Right lung (tissue), 5 donors: Measurements from ENCODE around the gene XPR1. TPM values are rescaled to one million over a fixed set of nuclear protein-coding genes. Genes with fewer than 3 reads are reported as not detected.

ENCODE experiments used
- DNase-seq, 2 donors: peaks; one replicate each; pipeline ENCODE4 v3.0.0-alpha.2; 2013
- polyA plus RNA-seq, 5 donors: library from polyadenylated mRNA; unstranded; fragments of 120-200 nt; gene quantifications; one replicate each; pipeline versions ENCODE4 v1.2.1 to v1.2.3, GENCODE V29; 2013; ENCODE audit warnings: inconsistent platforms in 1 of 5, low replicate concordance in 1 of 5; ENCODE audit not compliant: insufficient read length in 5 of 5, insufficient read depth in 1 of 5

Gene XPR1
- polyA plus RNA-seq, 5 donors = 18.8 to 32.2 (median 28.6) TPM

GRCh38 chr1:180612632-180613031 is 19.2 kb upstream of the XPR1 start:
- DNase-seq = peak; percentile 56 to 69

- no peak for DNase-seq
Observed at GRCh38 chr1:180614730-180615129, 17.1 kb upstream of the XPR1 start.

GRCh38 chr1:180615493-180616290 is 16.1 kb upstream of the XPR1 start:
- no peak for DNase-seq

- no peak for DNase-seq
Observed at GRCh38 chr1:180616439-180616838, 15.4 kb upstream of the XPR1 start.

- DNase-seq = no peak
Observed at GRCh38 chr1:180617774-180618395, 13.9 kb upstream of the XPR1 start.

- no peak for DNase-seq
Observed at GRCh38 chr1:180620581-180620980, 11.2 kb upstream of the XPR1 start.

- no peak for DNase-seq
Observed at GRCh38 chr1:180622658-180623508, 8.9 kb upstream of the XPR1 start.

GRCh38 chr1:180623579-180624347 is 8.1 kb upstream of the XPR1 start:
- no peak for DNase-seq

- no peak for DNase-seq
Observed at GRCh38 chr1:180626711-180627110, 5.1 kb upstream of the XPR1 start.

- no peak for DNase-seq
Observed at GRCh38 chr1:180627411-180627810, 4.4 kb upstream of the XPR1 start.

- no peak for DNase-seq
Observed at GRCh38 chr1:180628646-180629045, 3.2 kb upstream of the XPR1 start.

- no peak for DNase-seq
Observed at GRCh38 chr1:180630408-180631193, 1.2 kb upstream of the XPR1 start.

GRCh38 chr1:180631194-180631765 is 542 bp upstream of the XPR1 start:
- no peak for DNase-seq

GRCh38 chr1:180632326-180633056 is 669 bp downstream of the XPR1 start:
- no peak for DNase-seq

GRCh38 chr1:180633057-180634056 is 1.5 kb downstream of the XPR1 start:
- DNase-seq = no peak

GRCh38 chr1:180636138-180636537 is 4.3 kb downstream of the XPR1 start:
- DNase-seq = no peak

- no peak for DNase-seq
Observed at GRCh38 chr1:180639871-180640270, 8.0 kb downstream of the XPR1 start.

- no peak for DNase-seq
Observed at GRCh38 chr1:180640531-180640949, 8.7 kb downstream of the XPR1 start.
